ENCODE measurements around the gene RPP14. TPM values are rescaled to one million over a fixed set of nuclear protein-coding genes. Genes with fewer than 3 reads are reported as not detected.

Gene RPP14
- polyA plus RNA-seq, result 11.1 and 14.9 TPM in 2 replicates

DNA sequence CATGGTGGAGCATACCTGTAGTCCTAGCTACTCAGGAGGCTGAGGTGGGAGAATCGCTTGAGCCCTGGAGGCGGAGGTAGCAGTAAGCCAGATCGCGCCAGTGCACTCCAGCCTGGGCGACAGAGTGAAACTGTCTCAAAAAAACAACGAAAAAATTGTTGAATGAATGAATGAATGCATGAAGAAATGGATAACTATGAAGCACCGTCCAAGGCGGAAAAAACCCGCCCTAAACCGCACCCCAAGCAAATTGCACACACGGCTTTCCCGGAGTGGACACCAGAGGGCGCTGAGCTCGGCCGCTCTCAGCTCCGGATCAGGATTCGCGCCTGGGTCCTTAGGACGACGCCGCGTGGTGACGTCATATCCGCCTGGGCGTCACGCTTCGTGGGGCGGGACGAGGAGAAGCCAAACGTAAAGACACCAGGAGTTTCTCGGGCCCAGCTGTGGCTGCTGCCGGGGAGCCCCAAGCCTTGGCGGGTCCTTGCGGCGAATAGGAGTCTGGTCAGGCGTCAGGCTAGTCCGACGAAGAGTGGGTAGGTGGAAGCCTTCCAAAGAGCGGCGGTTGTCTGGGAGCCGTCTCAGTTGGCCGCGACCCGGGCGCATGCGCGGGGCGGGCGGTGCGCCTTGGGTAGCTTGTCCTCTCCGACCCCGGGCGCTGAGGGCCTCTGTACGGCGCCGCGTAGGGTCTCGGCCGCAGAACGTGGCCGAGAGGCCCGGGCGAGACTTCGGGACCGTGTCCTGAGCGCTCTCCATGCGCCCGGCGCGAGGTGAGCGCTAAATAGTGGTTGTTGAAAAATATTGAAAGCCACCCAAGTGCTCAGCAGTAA is at the start of gene RPP14, which contains the start of gene HTD2:
Gene RPP14 (plus strand): TSS at position 364 of the 830 bp plus-strand sequence. CDS start 4,085 bp downstream, outside the sequence.
Gene HTD2 (plus strand): TSS at position 639 of the 830 bp plus-strand sequence. CDS start 11,094 bp downstream, outside the sequence.

DNA sequence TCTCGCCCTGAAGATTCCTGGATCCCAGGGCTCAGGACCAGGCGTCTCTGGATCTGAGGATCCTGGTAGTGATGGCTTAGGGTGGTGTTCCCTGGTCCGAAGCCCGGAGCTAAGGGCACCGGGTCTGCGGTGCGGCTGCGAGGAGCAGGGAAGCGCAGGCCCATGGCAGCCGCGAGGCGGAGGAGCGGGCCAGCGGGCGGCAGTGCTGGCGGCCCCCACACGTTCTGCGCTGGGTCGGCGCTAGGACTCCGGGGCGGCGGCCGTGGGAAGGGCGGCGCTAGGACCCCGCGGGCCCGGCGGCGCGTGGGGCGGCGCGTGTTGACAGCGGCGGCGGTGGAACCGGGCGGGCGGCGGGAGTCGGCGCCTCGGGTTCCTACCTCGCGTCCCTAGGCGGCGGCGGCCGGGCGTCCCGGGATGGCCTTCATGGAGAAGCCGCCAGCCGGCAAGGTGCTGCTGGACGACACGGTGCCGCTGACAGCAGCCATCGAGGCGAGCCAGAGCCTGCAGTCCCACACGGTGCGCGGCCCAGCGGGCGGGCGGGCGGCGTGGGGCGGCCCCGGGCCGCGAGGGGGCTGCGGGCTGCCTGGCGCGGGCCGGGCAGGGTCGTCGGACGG is 26.6 kb downstream of the RPP14 start, which contains the start of gene PXK:
Gene PXK (plus strand): TSS at position 318 of the 614 bp plus-strand sequence. CDS start 97 bp downstream, at position 415.

Other genes starting within 250 kb of the RPP14 start
- gene DNASE1L3, start 95.3 kb upstream of the RPP14 start, polyA plus RNA-seq, result not detected in 2 replicates
- 40.2 and 53.3 TPM in 2 replicates for gene ABHD6, start 68.5 kb upstream of the RPP14 start, polyA plus RNA-seq
- gene HTD2, start 275 bp downstream of the RPP14 start, polyA plus RNA-seq, result 17.9 and 26.9 TPM in 2 replicates
- 19.6 and 20.2 TPM in 2 replicates for gene PXK, start 26.6 kb downstream of the RPP14 start, polyA plus RNA-seq
- gene PDHB, start 127.6 kb downstream of the RPP14 start, polyA plus RNA-seq, result 253 and 346 TPM in 2 replicates
- 55.9 and 60.2 TPM in 2 replicates for gene KCTD6, start 185.9 kb downstream of the RPP14 start, polyA plus RNA-seq
- 1.3 and 2.4 TPM in 2 replicates for gene ACOX2, start 230.9 kb downstream of the RPP14 start, polyA plus RNA-seq

All from Purkinje cell (primary cell).